CD4-positive, alpha-beta T cell treated with Interferon gamma for 1 hour (primary cell): Measurements from ENCODE around the gene AP3B1.

Experiments
- DNase-seq: peaks from one replicate; pipeline ENCODE4 v3.0.0-alpha.2; 2020

The AP3B1 gene

GRCh38 chr5:77960305-77960704, 334.2 kb downstream of the AP3B1 start:
- no peak for DNase-seq

- DNase-seq: no peak
These were observed 335.7 kb downstream of the AP3B1 start for GRCh38 chr5:77958642-77959330.

- no peak for DNase-seq
These were observed 336.5 kb downstream of the AP3B1 start for GRCh38 chr5:77957931-77958521.

- DNase-seq: no peak
These were observed 337.0 kb downstream of the AP3B1 start for GRCh38 chr5:77957516-77957915.

GRCh38 chr5:77957081-77957480, 337.4 kb downstream of the AP3B1 start:
- DNase-seq: no peak

- no peak for DNase-seq
These were observed 338.9 kb downstream of the AP3B1 start for GRCh38 chr5:77955577-77955976.

- no peak for DNase-seq
These were observed 341.1 kb downstream of the AP3B1 start for GRCh38 chr5:77953374-77953773.

GRCh38 chr5:77952636-77953212, 341.8 kb downstream of the AP3B1 start:
- no peak for DNase-seq
